GM21526 (cell line): ENCODE data around the gene TBC1D28.
"Not testable (repeated sequence)": the region's sequence is repeated elsewhere in the genome, so short reads cannot be mapped to it uniquely, and the experiment has no call there.

Experiments used
- ATAC-seq: cut with Tn5 transposase; IDR thresholded peaks from one replicate; pipeline ENCODE4 v1.9.1; 2021; ENCODE audit warnings: moderate library complexity; ENCODE audit not compliant: unreplicated experiment, low FRiP score

TBC1D28 gene

DNA sequence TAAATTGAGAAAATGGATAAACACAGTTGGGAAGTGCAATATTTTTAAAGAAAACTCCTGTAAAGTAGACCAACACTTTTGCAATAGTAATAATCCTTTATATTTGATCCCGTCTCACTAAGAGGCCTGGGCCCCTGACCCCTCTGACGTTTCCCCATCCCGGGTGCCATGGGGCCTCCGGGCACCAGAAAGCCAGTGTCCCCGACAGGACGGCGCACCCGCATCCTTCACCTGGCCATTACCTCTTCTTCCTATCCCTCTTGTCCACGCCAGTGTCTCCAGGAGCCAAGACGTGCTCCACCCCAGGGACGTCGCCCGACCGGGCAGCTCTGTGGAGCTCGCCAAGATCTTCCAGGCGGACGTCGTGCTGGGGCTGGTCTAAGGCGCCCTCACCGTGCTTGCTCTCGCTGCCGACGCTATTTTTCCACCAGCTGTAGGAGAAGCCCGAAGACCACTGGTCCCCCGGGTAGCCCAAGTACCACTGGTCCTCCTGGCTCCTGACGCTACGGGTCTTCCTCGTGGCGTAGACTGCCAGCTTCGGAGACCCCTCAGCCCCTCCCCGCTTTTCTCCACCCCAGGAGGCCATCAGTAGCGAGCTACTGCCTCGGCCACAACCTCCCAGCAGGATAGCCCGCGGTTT is 19.2 kb downstream of the TBC1D28 start:
- not testable (repeated sequence) for ATAC-seq

DNA sequence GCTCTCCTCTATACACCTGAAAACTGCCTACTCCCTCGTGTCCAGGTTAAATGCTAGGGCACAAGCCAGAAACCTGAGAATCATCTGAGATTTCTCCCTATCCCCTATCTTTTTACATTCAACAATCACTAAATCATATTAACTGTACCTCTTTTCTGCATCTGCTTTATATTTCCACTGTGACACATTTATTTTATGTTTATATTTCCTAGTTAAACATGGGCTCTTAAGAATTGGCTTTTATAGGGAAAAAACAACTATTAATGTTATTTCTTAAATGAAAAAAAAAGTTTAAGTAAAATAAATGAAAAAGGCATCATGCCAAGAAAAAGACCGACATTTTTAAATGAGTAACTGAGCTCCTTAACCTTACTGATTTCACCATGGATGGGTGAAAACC is 26.6 kb downstream of the TBC1D28 start:
- ATAC-seq: not testable (repeated sequence)

DNA sequence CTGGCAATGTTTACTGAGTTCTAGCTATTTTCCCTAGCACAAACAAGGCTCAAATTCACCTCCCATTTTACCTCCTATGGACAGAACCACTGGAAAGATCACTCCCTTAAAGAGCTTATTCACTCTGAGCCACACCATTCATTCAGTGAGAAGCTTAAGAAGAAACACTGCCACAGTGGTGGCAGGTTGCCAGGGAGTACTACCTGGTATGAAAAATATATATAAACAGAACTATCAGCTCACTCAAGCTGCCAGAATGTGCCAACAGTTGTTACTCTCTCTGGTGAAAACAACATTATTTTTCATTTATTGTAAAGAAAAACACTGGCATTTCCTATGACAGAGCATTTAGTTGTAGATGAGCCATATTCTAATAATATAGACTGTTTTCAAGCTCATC is 31.2 kb downstream of the TBC1D28 start:
- not testable (repeated sequence) for ATAC-seq

DNA sequence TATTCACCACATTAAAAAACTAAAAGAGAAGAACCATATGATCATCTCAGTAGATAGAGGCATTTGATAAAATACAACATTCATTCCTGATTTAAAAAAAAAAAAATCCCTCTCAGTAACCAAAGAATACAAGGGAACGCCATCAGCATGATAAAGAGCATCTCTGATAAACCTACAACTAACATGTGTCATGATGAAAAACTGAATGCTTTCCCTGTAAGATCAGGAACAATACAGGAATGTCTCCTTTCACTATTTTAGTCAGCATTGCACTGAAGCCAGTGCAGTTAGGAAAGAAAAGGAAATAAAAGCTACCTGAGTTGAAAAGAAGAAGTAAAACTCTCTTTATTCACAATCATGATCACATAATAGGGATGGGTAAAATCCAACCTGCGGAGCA is 51.1 kb downstream of the TBC1D28 start:
- not testable (repeated sequence) for ATAC-seq
